IPS-18a (cell line): ENCODE results near the gene PPM1J.

ENCODE experiments used
- H3K27ac ChIP-seq: one replicate; pipeline ENCODE4 v1.5.1; 2013; ENCODE audit warnings: low read length
- H3K27me3 ChIP-seq: one replicate; pipeline ENCODE4 v1.6.1; 2013; ENCODE audit warnings: mild to moderate bottlenecking, low read length; ENCODE audit not compliant: control insufficient read depth, insufficient read depth
- H3K36me3 ChIP-seq: one replicate; pipeline ENCODE4 v1.6.1; 2013; ENCODE audit warnings: low read depth, low read length; ENCODE audit not compliant: control insufficient read depth
- H3K4me1 ChIP-seq: one replicate; pipeline ENCODE4 v1.6.1; 2013; ENCODE audit warnings: low read depth, low read length; ENCODE audit not compliant: control insufficient read depth
- H3K4me3 ChIP-seq: one replicate; pipeline ENCODE4 v1.5.1; 2013; ENCODE audit warnings: low read length
- H3K9ac ChIP-seq: one replicate; pipeline ENCODE4 v1.6.1; 2013; ENCODE audit warnings: mild to moderate bottlenecking, low read length, moderate library complexity
- H3K9me3 ChIP-seq: one replicate; pipeline ENCODE4 v1.6.1; 2013; ENCODE audit warnings: low read depth, low read length; ENCODE audit not compliant: control insufficient read depth

The PPM1J gene

DNA sequence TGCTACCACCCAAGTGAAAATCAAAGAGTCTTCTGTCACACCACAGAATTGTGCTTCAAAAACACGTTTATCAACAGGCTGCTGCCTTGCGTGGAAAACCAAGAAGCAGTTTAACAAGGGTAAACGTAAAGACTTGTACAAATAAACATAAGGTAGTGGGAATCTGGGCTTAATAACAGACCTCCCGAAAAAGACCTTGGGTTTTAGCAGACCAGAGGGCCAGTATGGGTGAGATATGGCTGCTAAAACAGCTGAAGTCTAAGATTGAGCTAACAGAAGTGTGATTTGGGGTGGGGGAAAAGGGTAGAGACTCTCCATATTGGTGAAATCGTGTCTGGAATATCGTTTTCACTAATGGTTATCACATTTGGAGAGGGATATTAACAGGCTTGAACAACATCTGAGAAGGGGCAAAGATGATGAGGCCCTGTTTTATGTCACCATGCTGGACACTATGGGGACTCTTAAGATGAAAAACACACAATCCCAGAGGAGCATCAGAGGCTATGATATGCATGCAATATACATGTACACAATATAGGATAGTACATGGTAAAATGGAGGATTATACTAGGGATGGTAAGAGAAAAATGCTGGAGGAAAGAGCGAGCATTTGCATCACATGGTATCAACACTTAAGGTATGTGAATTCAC is 39.3 kb downstream of the PPM1J start:
- H3K27ac ChIP-seq, result no peak overlapping the region
- peaks cover 13% of the 10 kb centered on the region for H3K27me3 ChIP-seq
- H3K4me1 ChIP-seq, result peaks cover 33% of the 10 kb centered on the region
- peaks cover 4% of the 10 kb centered on the region for H3K36me3 ChIP-seq
- peak overlapping the region; percentile 78 for H3K4me3 ChIP-seq
- H3K9me3 ChIP-seq, result no peaks in the 10 kb centered on the region
- H3K9ac ChIP-seq, result peak overlapping the region; percentile 76

DNA sequence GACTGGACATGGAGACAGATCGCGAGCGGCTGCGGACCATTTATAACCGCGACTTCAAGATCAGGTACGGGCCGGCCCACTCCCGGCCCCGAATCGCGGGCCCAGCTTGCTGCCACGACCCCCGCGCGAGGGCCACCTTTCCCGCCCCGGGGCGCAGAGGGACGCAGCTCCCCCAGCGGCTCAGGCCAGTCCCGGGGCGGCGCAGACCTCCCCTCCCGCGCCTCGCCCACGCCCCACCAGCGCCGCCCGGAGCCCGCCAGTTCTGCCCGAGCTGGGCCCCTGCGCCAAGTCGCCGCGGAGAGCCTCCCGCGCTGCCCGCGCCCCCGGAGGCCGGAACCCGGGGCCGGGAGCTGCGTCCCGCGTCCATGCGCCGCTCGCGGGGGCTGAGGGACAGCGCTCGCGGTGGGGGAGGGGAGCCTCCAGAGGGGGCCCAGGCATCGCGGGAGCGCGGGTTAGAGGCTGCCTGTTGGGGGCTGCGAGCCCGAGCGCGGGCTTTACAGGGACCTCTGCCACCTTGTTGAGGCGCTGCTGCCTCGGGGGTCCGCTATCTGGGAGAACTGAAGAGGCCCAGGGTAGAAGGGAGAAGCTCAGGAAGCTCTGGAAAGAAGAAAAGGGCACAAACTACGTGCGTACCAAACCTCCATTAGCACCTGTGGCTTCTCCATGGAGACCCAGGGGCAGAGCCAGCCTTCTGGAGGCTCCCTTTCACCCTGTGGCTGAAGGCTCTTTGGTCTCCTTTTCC is 40.0 kb downstream of the PPM1J start:
- Histone ChIP-seq H3K36me3 (peaks cover 10% of the 10 kb centered on the region), H3K27me3 (peaks cover 13% of the 10 kb centered on the region), H3K9ac (peak overlapping the region; percentile 76), H3K4me1 (peaks cover 33% of the 10 kb centered on the region), H3K4me3 (peak overlapping the region; percentile 78), H3K9me3 (no peaks in the 10 kb centered on the region), H3K27ac (no peak overlapping the region)

- Histone ChIP-seq H3K4me3 (peak within 1 kb of the TSS; percentile 78), H3K27me3 (peaks cover 13% of the 10 kb centered on the region), H3K9me3 (no peaks in the 10 kb centered on the region), H3K9ac (peak within 1 kb of the TSS; percentile 76), H3K36me3 (peaks cover 17% of the 10 kb centered on the region), H3K4me1 (peaks cover 33% of the 10 kb centered on the region), H3K27ac (no peak within 1 kb of the TSS)
Observed at GRCh38 chr1:112674440-112674985, 40.6 kb downstream of the PPM1J start, which contains the start of gene MOV10. Gene MOV10, plus strand, starts transcription at chr1:112674659. Its CDS starts 254 bp downstream, at chr1:112674913.

DNA sequence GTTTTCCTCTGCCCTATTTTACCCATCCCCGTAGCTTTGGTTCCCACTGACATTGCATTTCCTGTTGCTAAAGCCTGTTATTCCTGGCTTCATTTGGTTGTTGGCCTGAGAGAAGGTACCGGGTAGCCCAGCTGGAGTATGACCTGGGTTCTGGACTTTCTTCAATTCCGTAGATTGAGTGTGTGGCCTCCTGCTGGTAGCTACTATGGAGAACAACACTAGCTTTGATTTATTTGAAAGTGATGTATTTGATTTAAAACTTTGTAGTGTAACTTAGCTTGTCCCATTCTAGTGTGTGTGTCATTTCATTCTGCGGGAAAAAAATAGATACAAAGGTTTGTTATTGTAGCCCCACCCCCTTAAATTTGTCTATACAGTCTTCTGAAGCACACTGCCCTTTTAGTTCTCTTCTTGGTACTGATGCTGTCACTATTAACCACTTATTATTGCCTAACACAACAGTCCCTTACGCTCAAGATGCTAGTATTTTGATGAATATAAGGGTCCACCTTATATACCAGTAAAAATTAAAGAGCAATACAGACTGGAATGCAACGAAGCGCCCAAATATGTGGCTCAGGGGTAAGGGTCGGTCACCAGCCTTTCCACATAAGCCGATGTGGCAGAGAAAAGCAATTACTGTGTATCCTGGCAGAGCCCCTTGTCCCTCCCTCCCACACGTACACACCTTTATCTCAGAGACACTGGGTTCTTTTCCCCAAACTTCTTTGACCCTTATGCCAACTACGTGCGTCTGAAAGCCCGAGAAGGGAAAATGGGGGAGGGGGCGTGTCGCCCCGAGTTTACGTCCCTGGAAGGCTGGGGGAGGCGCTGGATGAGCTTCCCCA is 41.3 kb downstream of the PPM1J start:
- Histone ChIP-seq H3K36me3 (peaks cover 24% of the 10 kb centered on the region), H3K27me3 (peaks cover 13% of the 10 kb centered on the region), H3K9me3 (no peaks in the 10 kb centered on the region), H3K4me3 (peak overlapping the region; percentile 78), H3K9ac (peak overlapping the region; percentile 76), H3K4me1 (peaks cover 33% of the 10 kb centered on the region), H3K27ac (no peak overlapping the region)

GRCh38 chr1:112672842-112673241 is 42.3 kb downstream of the PPM1J start:
- Histone ChIP-seq H3K9ac (no peak overlapping the region), H3K4me1 (peaks cover 33% of the 10 kb centered on the region), H3K9me3 (no peaks in the 10 kb centered on the region), H3K4me3 (no peak overlapping the region), H3K27ac (no peak overlapping the region), H3K27me3 (peaks cover 13% of the 10 kb centered on the region), H3K36me3 (peaks cover 28% of the 10 kb centered on the region)

- peaks cover 35% of the 10 kb centered on the region for H3K36me3 ChIP-seq
- H3K4me3 ChIP-seq, result no peak overlapping the region
- H3K9ac ChIP-seq, result no peak overlapping the region
- H3K9me3 ChIP-seq, result no peaks in the 10 kb centered on the region
- peaks cover 33% of the 10 kb centered on the region for H3K4me1 ChIP-seq
- peaks cover 13% of the 10 kb centered on the region for H3K27me3 ChIP-seq
- H3K27ac ChIP-seq, result peak overlapping the region; percentile 4
Observed at GRCh38 chr1:112672009-112672408, 43.1 kb downstream of the PPM1J start.

GRCh38 chr1:112666946-112667345 is 48.2 kb downstream of the PPM1J start:
- Histone ChIP-seq H3K4me3 (no peak overlapping the region), H3K9ac (no peak overlapping the region), H3K27ac (no peak overlapping the region), H3K36me3 (peaks cover 60% of the 10 kb centered on the region), H3K27me3 (no peaks in the 10 kb centered on the region), H3K9me3 (no peaks in the 10 kb centered on the region), H3K4me1 (peaks cover 6% of the 10 kb centered on the region)

- no peaks in the 10 kb centered on the region for H3K9me3 ChIP-seq
- peaks cover 66% of the 10 kb centered on the region for H3K36me3 ChIP-seq
- no peaks in the 10 kb centered on the region for H3K4me1 ChIP-seq
- no peak overlapping the region for H3K9ac ChIP-seq
- no peak overlapping the region for H3K27ac ChIP-seq
- H3K4me3 ChIP-seq, result no peak overlapping the region
- no peaks in the 10 kb centered on the region for H3K27me3 ChIP-seq
Observed at GRCh38 chr1:112665857-112666256, 49.3 kb downstream of the PPM1J start.
